ENCODE measurements around the gene AGRN.
"Not testable (repeated sequence)": the region's sequence is repeated elsewhere in the genome, so short reads cannot be mapped to it uniquely, and the experiment has no call there.

The AGRN gene

GRCh38 chr1:1004420-1004779 is 15.5 kb upstream of the AGRN start:
- Mint-ChIP-seq H3K4me3 (no peak overlapping the region), H3K36me3 (ENCODE audit: low read depth) (no peaks in the 10 kb centered on the region), H3K27ac (no peak overlapping the region), H3K27me3 (peaks cover 39% of the 10 kb centered on the region), H3K4me1 (ENCODE audit: low read depth) (peaks cover 17% of the 10 kb centered on the region), H3K9me3 (no peaks in the 10 kb centered on the region)

- Mint-ChIP-seq H3K9me3 (no peaks in the 10 kb centered on the region), H3K27me3 (peaks cover 39% of the 10 kb centered on the region), H3K27ac (no peak overlapping the region), H3K4me1 (ENCODE audit: low read depth) (peaks cover 17% of the 10 kb centered on the region), H3K36me3 (ENCODE audit: low read depth) (no peaks in the 10 kb centered on the region), H3K4me3 (peak overlapping the region; percentile 6)
Measured at GRCh38 chr1:1004780-1005697, 14.9 kb upstream of the AGRN start.

- H3K27me3 Mint-ChIP-seq, result peaks cover 36% of the 10 kb centered on the region
- no peak overlapping the region for H3K27ac Mint-ChIP-seq
- H3K4me1 Mint-ChIP-seq (ENCODE audit: low read depth), result peaks cover 14% of the 10 kb centered on the region
- no peaks in the 10 kb centered on the region for H3K9me3 Mint-ChIP-seq
- no peak overlapping the region for H3K4me3 Mint-ChIP-seq
- H3K36me3 Mint-ChIP-seq (ENCODE audit: low read depth), result no peaks in the 10 kb centered on the region
Measured at GRCh38 chr1:1005774-1006304, 14.1 kb upstream of the AGRN start.

GRCh38 chr1:1006305-1007159 is 13.4 kb upstream of the AGRN start:
- Mint-ChIP-seq H3K36me3 (ENCODE audit: low read depth) (no peaks in the 10 kb centered on the region), H3K9me3 (no peaks in the 10 kb centered on the region), H3K27me3 (peaks cover 36% of the 10 kb centered on the region), H3K4me3 (no peak overlapping the region), H3K27ac (no peak overlapping the region), H3K4me1 (ENCODE audit: low read depth) (peaks cover 14% of the 10 kb centered on the region)

GRCh38 chr1:1010131-1010530 is 9.8 kb upstream of the AGRN start:
- H3K27ac Mint-ChIP-seq; H3K36me3 Mint-ChIP-seq (ENCODE audit: low read depth); H3K9me3 Mint-ChIP-seq; H3K4me3 Mint-ChIP-seq: not testable (repeated sequence)
- peaks cover 38% of the 10 kb centered on the region for H3K4me1 Mint-ChIP-seq (ENCODE audit: low read depth)
- H3K27me3 Mint-ChIP-seq, result peaks cover 14% of the 10 kb centered on the region

GRCh38 chr1:1011396-1011949 is 8.4 kb upstream of the AGRN start:
- Mint-ChIP-seq H3K27me3 (peaks cover 11% of the 10 kb centered on the region), H3K27ac (no peak overlapping the region), H3K4me1 (ENCODE audit: low read depth) (peaks cover 37% of the 10 kb centered on the region), H3K9me3 (no peaks in the 10 kb centered on the region), H3K4me3 (no peak overlapping the region), H3K36me3 (ENCODE audit: low read depth) (peaks cover 5% of the 10 kb centered on the region)

GRCh38 chr1:1012736-1013104 is 7.2 kb upstream of the AGRN start:
- not testable (repeated sequence) for H3K27me3 Mint-ChIP-seq; H3K9me3 Mint-ChIP-seq; H3K36me3 Mint-ChIP-seq (ENCODE audit: low read depth)
- peak overlapping the region; percentile 93 for H3K4me3 Mint-ChIP-seq
- peak overlapping the region; percentile 98 for H3K27ac Mint-ChIP-seq
- H3K4me1 Mint-ChIP-seq (ENCODE audit: low read depth), result peaks cover 42% of the 10 kb centered on the region

- Mint-ChIP-seq H3K9me3 (no peaks in the 10 kb centered on the region), H3K4me1 (ENCODE audit: low read depth) (peaks cover 42% of the 10 kb centered on the region), H3K4me3 (peak within 1 kb of the TSS; percentile 93), H3K27me3 (peaks cover 4% of the 10 kb centered on the region), H3K27ac (peak within 1 kb of the TSS; percentile 98), H3K36me3 (ENCODE audit: low read depth) (peaks cover 5% of the 10 kb centered on the region)
Measured at GRCh38 chr1:1013105-1013921, 6.6 kb upstream of the AGRN start, which contains the start of gene ISG15. ISG15 (plus strand) TSS chr1:1013497; CDS start chr1:1013574, 77 bp downstream.

GRCh38 chr1:1013922-1014648 is 5.8 kb upstream of the AGRN start:
- Mint-ChIP-seq H3K4me1 (ENCODE audit: low read depth) (peaks cover 40% of the 10 kb centered on the region), H3K27me3 (peaks cover 1% of the 10 kb centered on the region), H3K27ac (peak overlapping the region; percentile 98), H3K4me3 (peak overlapping the region; percentile 93), H3K36me3 (ENCODE audit: low read depth) (peaks cover 5% of the 10 kb centered on the region), H3K9me3 (no peaks in the 10 kb centered on the region)

- Mint-ChIP-seq H3K36me3 (ENCODE audit: low read depth) (peaks cover 5% of the 10 kb centered on the region), H3K27me3 (no peaks in the 10 kb centered on the region), H3K4me1 (ENCODE audit: low read depth) (peaks cover 39% of the 10 kb centered on the region), H3K9me3 (no peaks in the 10 kb centered on the region), H3K4me3 (peak overlapping the region; percentile 93), H3K27ac (peak overlapping the region; percentile 98)
Measured at GRCh38 chr1:1014799-1015681, 4.9 kb upstream of the AGRN start.

GRCh38 chr1:1017397-1018320 is 2.3 kb upstream of the AGRN start:
- peak overlapping the region; percentile 49 for H3K4me3 Mint-ChIP-seq
- H3K27me3 Mint-ChIP-seq; H3K27ac Mint-ChIP-seq; H3K36me3 Mint-ChIP-seq (ENCODE audit: low read depth); H3K9me3 Mint-ChIP-seq: not testable (repeated sequence)
- peaks cover 36% of the 10 kb centered on the region for H3K4me1 Mint-ChIP-seq (ENCODE audit: low read depth)

GRCh38 chr1:1018321-1018685 is 1.6 kb upstream of the AGRN start:
- peaks cover 30% of the 10 kb centered on the region for H3K4me1 Mint-ChIP-seq (ENCODE audit: low read depth)
- H3K27ac Mint-ChIP-seq; H3K4me3 Mint-ChIP-seq; H3K36me3 Mint-ChIP-seq (ENCODE audit: low read depth); H3K9me3 Mint-ChIP-seq; H3K27me3 Mint-ChIP-seq: not testable (repeated sequence)
